ENCODE measurements around the gene ZSWIM6. TPM values are rescaled to one million over a fixed set of nuclear protein-coding genes. Genes with fewer than 3 reads are reported as not detected.

The ZSWIM6 gene
- polyA plus RNA-seq, 1 of the 3 experiments (the other 2 are of a cell fraction): 7.4 TPM

DNA sequence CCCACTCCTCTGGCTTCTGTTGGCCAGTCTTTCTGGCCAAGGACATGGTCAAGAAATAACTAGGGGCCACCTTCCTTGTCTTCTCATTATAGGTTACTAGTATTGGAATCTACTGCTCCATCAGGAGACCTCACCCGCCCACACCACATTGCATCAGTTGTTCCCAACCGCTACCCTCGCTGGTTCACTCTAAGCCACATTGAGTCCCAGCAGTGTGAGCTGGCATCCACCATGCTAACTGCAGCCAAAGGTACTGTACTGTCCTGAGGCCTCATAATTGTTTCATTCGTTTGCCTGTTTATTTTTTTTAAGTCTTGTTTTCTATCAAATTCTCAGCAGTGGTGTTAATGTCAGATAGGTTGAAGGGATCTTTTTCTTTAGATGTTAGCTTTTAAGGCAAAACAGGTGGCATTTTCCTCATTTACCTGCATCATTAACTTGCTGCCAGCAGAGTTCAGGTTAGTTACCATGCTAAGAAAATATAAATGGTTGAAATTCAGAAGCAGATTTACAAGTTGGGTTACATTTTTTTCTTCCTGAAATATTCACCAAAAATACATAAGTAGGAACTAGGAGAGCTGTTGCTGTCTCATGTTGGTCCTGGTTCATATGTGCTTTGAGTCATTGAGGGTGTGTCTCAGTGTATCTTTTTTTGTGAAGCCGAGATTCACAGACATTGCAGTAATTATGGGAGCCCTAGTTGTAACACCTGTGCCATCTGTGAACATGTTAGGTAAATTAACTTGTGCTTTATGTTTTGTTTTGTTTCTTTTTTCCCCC, 206.9 kb downstream of the ZSWIM6 start:
- Histone ChIP-seq H3K4me3 (ENCODE audit: low read depth in 2 of 2, low read length in 1 of 2) (no peak overlapping the region), H3K9me3 (0 out of 2 replicates have a peak, but pooled peaks cover 9% of the 10 kb centered on the region), H3K9ac (no peak overlapping the region), H3K27ac (ENCODE audit: low read depth in 2 of 2, low read length in 1 of 2) (no peak overlapping the region), H2AFZ (ENCODE audit: low read depth) (no peak overlapping the region), H3F3A (replicated peaks; ENCODE audit: insufficient read depth) (peaks cover 9% of the 10 kb centered on the region), H3K79me2 (ENCODE audit: insufficient read depth) (no peaks in the 10 kb centered on the region), H3K4me2 (no peak overlapping the region), H3K9me2 (no peaks in the 10 kb centered on the region), H3K36me3 (replicated peaks in 1 of 2; ENCODE audit: control insufficient read depth in 1 of 2, insufficient read depth in 2 of 2, low read length in 1 of 2) (peaks cover 71 to 76% of the 10 kb centered on the region in 2 experiments), H4K20me1 (ENCODE audit: insufficient read depth) (no peaks in the 10 kb centered on the region), H3K27me3 (ENCODE audit: insufficient read depth) (no peaks in the 10 kb centered on the region), H3K4me1 (ENCODE audit: control insufficient read depth in 1 of 2, insufficient read depth in 2 of 2, low read depth in 1 of 2, low read length in 1 of 2) (no peaks in the 10 kb centered on the region)
- POLR2A ChIA-PET: no interaction called here
- DNase-seq: no peak
- WGBS (ENCODE audit: low lambda C conversion rate): 98% methylated on average over 5 of the region's 5 CpGs
- CTCF ChIA-PET: interaction anchor here (0.6 kb wide), 1 partner anchor 125 kb away, joined by 3 read pairs; no protein-coding TSS in a partner anchor
- TF ChIP-seq NRF1 (IDR thresholded peaks at IDR 0.05; ENCODE audit: low read depth, low read length) (no peak), EZH2phosphoT487 (IDR thresholded peaks at IDR 0.05; ENCODE audit: borderline replicate concordance, low read depth) (no peak), SMC3 (IDR thresholded peaks at IDR 0.05; ENCODE audit: low read depth, low read length) (no peak), GATA2 (CRISPR knock-in tag; IDR thresholded peaks at IDR 0.05) (no peak), FOXM1 (IDR thresholded peaks at IDR 0.05; ENCODE audit: low read depth) (no peak), ELF1 (IDR thresholded peaks at IDR 0.05) (no peak), RFX5 (IDR thresholded peaks at IDR 0.05; ENCODE audit: low read length) (no peak)
- TF ChIP-seq, protein P1, sequence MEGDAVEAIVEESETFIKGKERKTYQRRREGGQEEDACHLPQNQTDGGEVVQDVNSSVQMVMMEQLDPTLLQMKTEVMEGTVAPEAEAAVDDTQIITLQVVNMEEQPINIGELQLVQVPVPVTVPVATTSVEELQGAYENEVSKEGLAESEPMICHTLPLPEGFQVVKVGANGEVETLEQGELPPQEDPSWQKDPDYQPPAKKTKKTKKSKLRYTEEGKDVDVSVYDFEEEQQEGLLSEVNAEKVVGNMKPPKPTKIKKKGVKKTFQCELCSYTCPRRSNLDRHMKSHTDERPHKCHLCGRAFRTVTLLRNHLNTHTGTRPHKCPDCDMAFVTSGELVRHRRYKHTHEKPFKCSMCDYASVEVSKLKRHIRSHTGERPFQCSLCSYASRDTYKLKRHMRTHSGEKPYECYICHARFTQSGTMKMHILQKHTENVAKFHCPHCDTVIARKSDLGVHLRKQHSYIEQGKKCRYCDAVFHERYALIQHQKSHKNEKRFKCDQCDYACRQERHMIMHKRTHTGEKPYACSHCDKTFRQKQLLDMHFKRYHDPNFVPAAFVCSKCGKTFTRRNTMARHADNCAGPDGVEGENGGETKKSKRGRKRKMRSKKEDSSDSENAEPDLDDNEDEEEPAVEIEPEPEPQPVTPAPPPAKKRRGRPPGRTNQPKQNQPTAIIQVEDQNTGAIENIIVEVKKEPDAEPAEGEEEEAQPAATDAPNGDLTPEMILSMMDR (IDR thresholded peaks at IDR 0.05): no peak
- TF ChIP-seq, protein P2, sequence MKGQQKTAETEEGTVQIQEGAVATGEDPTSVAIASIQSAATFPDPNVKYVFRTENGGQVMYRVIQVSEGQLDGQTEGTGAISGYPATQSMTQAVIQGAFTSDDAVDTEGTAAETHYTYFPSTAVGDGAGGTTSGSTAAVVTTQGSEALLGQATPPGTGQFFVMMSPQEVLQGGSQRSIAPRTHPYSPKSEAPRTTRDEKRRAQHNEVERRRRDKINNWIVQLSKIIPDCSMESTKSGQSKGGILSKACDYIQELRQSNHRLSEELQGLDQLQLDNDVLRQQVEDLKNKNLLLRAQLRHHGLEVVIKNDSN (IDR thresholded peaks at IDR 0.05; ENCODE audit: borderline replicate concordance, low read depth): no peak
- TF ChIP-seq, protein P3, sequence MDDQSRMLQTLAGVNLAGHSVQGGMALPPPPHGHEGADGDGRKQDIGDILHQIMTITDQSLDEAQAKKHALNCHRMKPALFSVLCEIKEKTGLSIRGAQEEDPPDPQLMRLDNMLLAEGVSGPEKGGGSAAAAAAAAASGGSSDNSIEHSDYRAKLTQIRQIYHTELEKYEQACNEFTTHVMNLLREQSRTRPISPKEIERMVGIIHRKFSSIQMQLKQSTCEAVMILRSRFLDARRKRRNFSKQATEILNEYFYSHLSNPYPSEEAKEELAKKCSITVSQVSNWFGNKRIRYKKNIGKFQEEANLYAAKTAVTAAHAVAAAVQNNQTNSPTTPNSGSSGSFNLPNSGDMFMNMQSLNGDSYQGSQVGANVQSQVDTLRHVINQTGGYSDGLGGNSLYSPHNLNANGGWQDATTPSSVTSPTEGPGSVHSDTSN (IDR thresholded peaks at IDR 0.05): no peak

DNA sequence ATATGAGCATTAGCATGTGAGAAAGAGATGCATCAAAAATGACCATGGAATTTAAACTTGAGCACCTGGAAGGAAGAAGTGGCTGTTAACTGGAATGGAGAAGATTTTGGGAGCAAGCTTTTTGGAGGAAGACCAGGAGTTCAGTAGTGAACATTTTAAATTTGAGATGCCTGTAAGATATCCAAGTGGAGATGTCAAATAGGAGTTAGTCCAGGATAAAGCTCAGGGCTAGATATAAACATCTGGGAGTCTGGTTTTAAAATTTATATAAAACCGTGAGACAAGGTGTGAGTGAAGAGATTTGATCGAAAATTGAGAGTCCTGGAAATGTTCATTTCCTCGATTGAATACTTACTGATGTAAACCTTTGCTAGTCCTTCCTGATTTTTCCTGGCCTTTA, 217.5 kb downstream of the ZSWIM6 start:
- WGBS (ENCODE audit: low lambda C conversion rate): 60% methylated on average over 3 of the region's 3 CpGs
- Histone ChIP-seq H4K20me1 (ENCODE audit: insufficient read depth) (no peaks in the 10 kb centered on the region), H3K79me2 (ENCODE audit: insufficient read depth) (no peaks in the 10 kb centered on the region), H3K27ac (ENCODE audit: low read depth in 2 of 2, low read length in 1 of 2) (no peak overlapping the region), H3K27me3 (ENCODE audit: insufficient read depth) (no peaks in the 10 kb centered on the region), H3K4me1 (ENCODE audit: control insufficient read depth in 1 of 2, insufficient read depth in 2 of 2, low read depth in 1 of 2, low read length in 1 of 2) (no peaks in the 10 kb centered on the region; a peak in 1 of 4 replicates), H3K9me3 (no peaks in the 10 kb centered on the region), H2AFZ (ENCODE audit: low read depth) (no peak overlapping the region), H3K9ac (no peak overlapping the region), H3K4me3 (ENCODE audit: low read depth in 2 of 2, low read length in 1 of 2) (no peak overlapping the region), H3K36me3 (replicated peaks in 1 of 2; ENCODE audit: control insufficient read depth in 1 of 2, insufficient read depth in 2 of 2, low read length in 1 of 2) (peaks cover 15 to 16% of the 10 kb centered on the region in 2 experiments), H3F3A (replicated peaks; ENCODE audit: insufficient read depth) (no peaks in the 10 kb centered on the region), H3K4me2 (no peak overlapping the region), H3K9me2 (no peaks in the 10 kb centered on the region)
- POLR2A ChIA-PET: no interaction called here
- CTCF ChIA-PET: interaction anchor here (0.9 kb wide), 1 partner anchor 109 kb away, joined by 4 read pairs; no protein-coding TSS in a partner anchor
- no peak for DNase-seq
- TF ChIP-seq NFIC (IDR thresholded peaks at IDR 0.05; ENCODE audit: borderline replicate concordance) (no peak), TAF1 (IDR thresholded peaks at IDR 0.05; ENCODE audit: borderline replicate concordance, low read depth, low read length) (no peak), FOXM1 (IDR thresholded peaks at IDR 0.05; ENCODE audit: low read depth) (no peak), RFX5 (IDR thresholded peaks at IDR 0.05; ENCODE audit: low read length) (no peak), EZH2phosphoT487 (IDR thresholded peaks at IDR 0.05; ENCODE audit: borderline replicate concordance, low read depth) (no peak)
- TF ChIP-seq, protein P4, sequence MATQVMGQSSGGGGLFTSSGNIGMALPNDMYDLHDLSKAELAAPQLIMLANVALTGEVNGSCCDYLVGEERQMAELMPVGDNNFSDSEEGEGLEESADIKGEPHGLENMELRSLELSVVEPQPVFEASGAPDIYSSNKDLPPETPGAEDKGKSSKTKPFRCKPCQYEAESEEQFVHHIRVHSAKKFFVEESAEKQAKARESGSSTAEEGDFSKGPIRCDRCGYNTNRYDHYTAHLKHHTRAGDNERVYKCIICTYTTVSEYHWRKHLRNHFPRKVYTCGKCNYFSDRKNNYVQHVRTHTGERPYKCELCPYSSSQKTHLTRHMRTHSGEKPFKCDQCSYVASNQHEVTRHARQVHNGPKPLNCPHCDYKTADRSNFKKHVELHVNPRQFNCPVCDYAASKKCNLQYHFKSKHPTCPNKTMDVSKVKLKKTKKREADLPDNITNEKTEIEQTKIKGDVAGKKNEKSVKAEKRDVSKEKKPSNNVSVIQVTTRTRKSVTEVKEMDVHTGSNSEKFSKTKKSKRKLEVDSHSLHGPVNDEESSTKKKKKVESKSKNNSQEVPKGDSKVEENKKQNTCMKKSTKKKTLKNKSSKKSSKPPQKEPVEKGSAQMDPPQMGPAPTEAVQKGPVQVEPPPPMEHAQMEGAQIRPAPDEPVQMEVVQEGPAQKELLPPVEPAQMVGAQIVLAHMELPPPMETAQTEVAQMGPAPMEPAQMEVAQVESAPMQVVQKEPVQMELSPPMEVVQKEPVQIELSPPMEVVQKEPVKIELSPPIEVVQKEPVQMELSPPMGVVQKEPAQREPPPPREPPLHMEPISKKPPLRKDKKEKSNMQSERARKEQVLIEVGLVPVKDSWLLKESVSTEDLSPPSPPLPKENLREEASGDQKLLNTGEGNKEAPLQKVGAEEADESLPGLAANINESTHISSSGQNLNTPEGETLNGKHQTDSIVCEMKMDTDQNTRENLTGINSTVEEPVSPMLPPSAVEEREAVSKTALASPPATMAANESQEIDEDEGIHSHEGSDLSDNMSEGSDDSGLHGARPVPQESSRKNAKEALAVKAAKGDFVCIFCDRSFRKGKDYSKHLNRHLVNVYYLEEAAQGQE (IDR thresholded peaks at IDR 0.05; ENCODE audit: low read depth, low read length): no peak
- TF ChIP-seq, protein P5, sequence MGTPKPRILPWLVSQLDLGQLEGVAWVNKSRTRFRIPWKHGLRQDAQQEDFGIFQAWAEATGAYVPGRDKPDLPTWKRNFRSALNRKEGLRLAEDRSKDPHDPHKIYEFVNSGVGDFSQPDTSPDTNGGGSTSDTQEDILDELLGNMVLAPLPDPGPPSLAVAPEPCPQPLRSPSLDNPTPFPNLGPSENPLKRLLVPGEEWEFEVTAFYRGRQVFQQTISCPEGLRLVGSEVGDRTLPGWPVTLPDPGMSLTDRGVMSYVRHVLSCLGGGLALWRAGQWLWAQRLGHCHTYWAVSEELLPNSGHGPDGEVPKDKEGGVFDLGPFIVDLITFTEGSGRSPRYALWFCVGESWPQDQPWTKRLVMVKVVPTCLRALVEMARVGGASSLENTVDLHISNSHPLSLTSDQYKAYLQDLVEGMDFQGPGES (IDR thresholded peaks at IDR 0.05; ENCODE audit: low read depth, low read length): no peak
- TF ChIP-seq, protein P2 (IDR thresholded peaks at IDR 0.05; ENCODE audit: borderline replicate concordance, low read depth): no peak

Data from SK-N-SH (cell line).